GM12878 (cell line): Measurements from ENCODE around the gene CMSS1. TPM values are rescaled to one million over a fixed set of nuclear protein-coding genes. Genes with fewer than 3 reads are reported as not detected.

Experiments
- ATF7 ChIP-seq: fragments of 450-650 bp; IDR thresholded peaks from 2 replicates; pipeline ENCODE4 v1.6.1; 2016; ENCODE audit warnings: low read depth, mild to moderate bottlenecking
- CHD1 ChIP-seq: IDR thresholded peaks from 2 replicates; pipeline ENCODE4 v1.6.1; 2012; ENCODE audit warnings: low read depth, low read length, improper control_type of control experiment
- ESRRA ChIP-seq: IDR thresholded peaks from 2 replicates; pipeline ENCODE4 v1.6.1; 2012; ENCODE audit warnings: mild to moderate bottlenecking, low read length, improper control_type of control experiment
- ETV6 ChIP-seq, 2 experiments: fragments of 450-650 bp in 1 of 2; IDR thresholded peaks in 1 of 2; conservative IDR thresholded peaks in 1 of 2; 2 replicates each; pipeline ENCODE4 v1.6.1; 2014; ENCODE audit warnings: antibody characterized with exemption in 1 of 2, borderline replicate concordance in 1 of 2, low read depth in 1 of 2, mild to moderate bottlenecking in 1 of 2, moderate library complexity in 1 of 2
- EZH2 ChIP-seq: IDR thresholded peaks from 2 replicates; pipeline ENCODE4 v1.6.1; 2012; ENCODE audit warnings: low read depth, mild to moderate bottlenecking, control low read depth, inconsistent platforms, low read length, borderline replicate concordance; ENCODE audit not compliant: control insufficient read depth
- GABPA ChIP-seq: IDR thresholded peaks from 2 replicates; pipeline ENCODE4 v1.6.1; 2014; ENCODE audit warnings: antibody characterized with exemption, low read depth, mild to moderate bottlenecking, inconsistent platforms
- HDGF ChIP-seq: fragments of 450-650 bp; IDR thresholded peaks from 2 replicates; pipeline ENCODE4 v1.6.1; 2016; ENCODE audit warnings: antibody characterized with exemption
- IRF4 ChIP-seq: IDR thresholded peaks from 2 replicates; pipeline ENCODE4 v1.6.1; 2011; ENCODE audit warnings: low read depth, low read length
- KDM1A ChIP-seq: fragments of 200-600 bp; sonication (generic); IDR thresholded peaks from 2 replicates; pipeline ENCODE4 v1.6.1; 2016; ENCODE audit warnings: borderline replicate concordance
- MXI1 ChIP-seq: fragments of 150-350 bp; IDR thresholded peaks from 2 replicates; pipeline ENCODE4 v1.6.1; 2011; ENCODE audit warnings: low read depth, mild to moderate bottlenecking, inconsistent platforms, low read length, improper control_type of control experiment
- RBBP5 ChIP-seq: fragments of 200-600 bp; sonication (generic); conservative IDR thresholded peaks from 2 replicates; pipeline ENCODE4 v1.6.1; 2016
- polyA plus RNA-seq, 11 experiments: library from polyadenylated mRNA; depleted of rRNA in 4 of 11; unstranded in 6 of 11; stranded (reverse) in 5 of 11; fragments of >200 nt; fragmentation: Nextera tagmentation in 4 of 11; fragmentation: Illumina TruSeq in 1 of 11; extraction: Ambion mirVana in 4 of 11; extraction: Trizol in 1 of 11; gene quantifications; 1 replicate in 1 of 11; 2 replicates in 10 of 11; pipeline versions ENCODE4 v1.2.1 to v1.2.3, GENCODE V29; 2011 to 2016; ENCODE audit warnings: inconsistent platforms in 2 of 11, missing spikeins in 2 of 11, low read depth in 1 of 11
- total RNA-seq, 4 experiments: library from RNA; depleted of rRNA in 3 of 4; stranded (reverse); fragments of >200 nt in 3 of 4; fragmentation: Illumina TruSeq in 1 of 4; extraction: Trizol in 1 of 4; gene quantifications; 2 replicates each; pipeline versions ENCODE4 v1.2.1 to v1.2.3, GENCODE V29; 2013 to 2021
- TF ChIP-seq, protein P1 (sequence below): IDR thresholded peaks from 2 replicates; pipeline ENCODE4 v1.6.1; 2011; ENCODE audit warnings: borderline replicate concordance, low read depth, mild to moderate bottlenecking, moderate library complexity, mixed read lengths, low read length; ENCODE audit not compliant: insufficient read depth; ENCODE audit errors: extremely low read length
- TF ChIP-seq, protein P2 (sequence below): IDR thresholded peaks from 2 replicates; pipeline ENCODE4 v1.6.1; 2012; ENCODE audit warnings: low read depth, low read length, improper control_type of control experiment
- TF ChIP-seq, protein P3 (sequence below): fragments of 450-650 bp; IDR thresholded peaks from 2 replicates; pipeline ENCODE4 v1.6.1; 2016; ENCODE audit warnings: mild to moderate bottlenecking, moderate library complexity, borderline replicate concordance
- TF ChIP-seq, protein P4 (sequence below): fragments of 450-650 bp; IDR thresholded peaks from 2 replicates; pipeline ENCODE4 v1.6.1; 2017; ENCODE audit warnings: low read depth, mild to moderate bottlenecking, moderate library complexity
- TF ChIP-seq, protein P5 (sequence below): fragments of 450-650 bp; conservative IDR thresholded peaks from 2 replicates; pipeline ENCODE4 v1.6.1; 2017; ENCODE audit warnings: mild to moderate bottlenecking, moderate library complexity
- TF ChIP-seq, protein P6 (sequence below): fragments of 450-650 bp; IDR thresholded peaks from 2 replicates; pipeline ENCODE4 v1.6.1; 2017; ENCODE audit warnings: mild to moderate bottlenecking, moderate library complexity

CMSS1 gene
- total and polyA plus RNA-seq, 10 of the 15 experiments (the other 5 are each of a cell fraction or from before 2014, with no cell fraction given) = 31.0 to 118 (median 70.1) TPM

DNA sequence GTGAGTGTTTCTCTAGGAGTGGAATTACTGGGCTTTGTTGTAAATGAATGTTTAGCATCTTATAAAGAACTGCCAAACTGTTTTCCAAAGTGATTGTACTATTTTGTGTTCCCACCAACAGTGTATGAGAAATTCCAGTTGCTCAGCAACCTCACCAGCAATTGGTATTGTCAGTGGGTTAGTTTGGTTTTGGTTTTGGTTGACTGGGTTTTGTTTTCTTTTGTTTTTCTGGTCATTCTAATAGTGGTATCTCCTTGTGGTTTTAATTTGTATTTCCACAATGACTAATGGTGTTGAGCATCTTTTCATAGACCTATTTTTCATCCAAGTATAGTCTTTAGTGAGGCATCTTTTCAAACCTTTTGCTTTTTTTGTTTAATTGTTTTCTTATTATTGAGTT lies 269.5 kb downstream of the CMSS1 start (continued):
- peak in 1 of 2 experiments; percentile 49; a peak in 1 of 4 replicates for TF ChIP-seq ETV6 (conservative IDR thresholded peaks at IDR 0.05 in 1 of 2, IDR thresholded peaks at IDR 0.05 in 1 of 2; ENCODE audit: borderline replicate concordance in 1 of 2, low read depth in 1 of 2)
- TF ChIP-seq, protein P1, sequence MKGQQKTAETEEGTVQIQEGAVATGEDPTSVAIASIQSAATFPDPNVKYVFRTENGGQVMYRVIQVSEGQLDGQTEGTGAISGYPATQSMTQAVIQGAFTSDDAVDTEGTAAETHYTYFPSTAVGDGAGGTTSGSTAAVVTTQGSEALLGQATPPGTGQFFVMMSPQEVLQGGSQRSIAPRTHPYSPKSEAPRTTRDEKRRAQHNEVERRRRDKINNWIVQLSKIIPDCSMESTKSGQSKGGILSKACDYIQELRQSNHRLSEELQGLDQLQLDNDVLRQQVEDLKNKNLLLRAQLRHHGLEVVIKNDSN = no peak
- TF ChIP-seq GABPA = 0 out of 2 replicates have a peak, but pooled peaks have one; percentile 38
- no peak for TF ChIP-seq RBBP5
- peak; percentile 65 for TF ChIP-seq ATF7
- TF ChIP-seq, protein P2, sequence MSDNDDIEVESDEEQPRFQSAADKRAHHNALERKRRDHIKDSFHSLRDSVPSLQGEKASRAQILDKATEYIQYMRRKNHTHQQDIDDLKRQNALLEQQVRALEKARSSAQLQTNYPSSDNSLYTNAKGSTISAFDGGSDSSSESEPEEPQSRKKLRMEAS = no peak
- no peak for TF ChIP-seq MXI1
- TF ChIP-seq, protein P3, sequence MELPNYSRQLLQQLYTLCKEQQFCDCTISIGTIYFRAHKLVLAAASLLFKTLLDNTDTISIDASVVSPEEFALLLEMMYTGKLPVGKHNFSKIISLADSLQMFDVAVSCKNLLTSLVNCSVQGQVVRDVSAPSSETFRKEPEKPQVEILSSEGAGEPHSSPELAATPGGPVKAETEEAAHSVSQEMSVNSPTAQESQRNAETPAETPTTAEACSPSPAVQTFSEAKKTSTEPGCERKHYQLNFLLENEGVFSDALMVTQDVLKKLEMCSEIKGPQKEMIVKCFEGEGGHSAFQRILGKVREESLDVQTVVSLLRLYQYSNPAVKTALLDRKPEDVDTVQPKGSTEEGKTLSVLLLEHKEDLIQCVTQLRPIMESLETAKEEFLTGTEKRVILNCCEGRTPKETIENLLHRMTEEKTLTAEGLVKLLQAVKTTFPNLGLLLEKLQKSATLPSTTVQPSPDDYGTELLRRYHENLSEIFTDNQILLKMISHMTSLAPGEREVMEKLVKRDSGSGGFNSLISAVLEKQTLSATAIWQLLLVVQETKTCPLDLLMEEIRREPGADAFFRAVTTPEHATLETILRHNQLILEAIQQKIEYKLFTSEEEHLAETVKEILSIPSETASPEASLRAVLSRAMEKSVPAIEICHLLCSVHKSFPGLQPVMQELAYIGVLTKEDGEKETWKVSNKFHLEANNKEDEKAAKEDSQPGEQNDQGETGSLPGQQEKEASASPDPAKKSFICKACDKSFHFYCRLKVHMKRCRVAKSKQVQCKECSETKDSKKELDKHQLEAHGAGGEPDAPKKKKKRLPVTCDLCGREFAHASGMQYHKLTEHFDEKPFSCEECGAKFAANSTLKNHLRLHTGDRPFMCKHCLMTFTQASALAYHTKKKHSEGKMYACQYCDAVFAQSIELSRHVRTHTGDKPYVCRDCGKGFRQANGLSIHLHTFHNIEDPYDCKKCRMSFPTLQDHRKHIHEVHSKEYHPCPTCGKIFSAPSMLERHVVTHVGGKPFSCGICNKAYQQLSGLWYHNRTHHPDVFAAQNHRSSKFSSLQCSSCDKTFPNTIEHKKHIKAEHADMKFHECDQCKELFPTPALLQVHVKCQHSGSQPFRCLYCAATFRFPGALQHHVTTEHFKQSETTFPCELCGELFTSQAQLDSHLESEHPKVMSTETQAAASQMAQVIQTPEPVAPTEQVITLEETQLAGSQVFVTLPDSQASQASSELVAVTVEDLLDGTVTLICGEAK = no peak
- TF ChIP-seq, protein P4, sequence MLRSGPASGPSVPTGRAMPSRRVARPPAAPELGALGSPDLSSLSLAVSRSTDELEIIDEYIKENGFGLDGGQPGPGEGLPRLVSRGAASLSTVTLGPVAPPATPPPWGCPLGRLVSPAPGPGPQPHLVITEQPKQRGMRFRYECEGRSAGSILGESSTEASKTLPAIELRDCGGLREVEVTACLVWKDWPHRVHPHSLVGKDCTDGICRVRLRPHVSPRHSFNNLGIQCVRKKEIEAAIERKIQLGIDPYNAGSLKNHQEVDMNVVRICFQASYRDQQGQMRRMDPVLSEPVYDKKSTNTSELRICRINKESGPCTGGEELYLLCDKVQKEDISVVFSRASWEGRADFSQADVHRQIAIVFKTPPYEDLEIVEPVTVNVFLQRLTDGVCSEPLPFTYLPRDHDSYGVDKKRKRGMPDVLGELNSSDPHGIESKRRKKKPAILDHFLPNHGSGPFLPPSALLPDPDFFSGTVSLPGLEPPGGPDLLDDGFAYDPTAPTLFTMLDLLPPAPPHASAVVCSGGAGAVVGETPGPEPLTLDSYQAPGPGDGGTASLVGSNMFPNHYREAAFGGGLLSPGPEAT = peak; percentile 30; the same call in 1 of the 2 replicates
- TF ChIP-seq KDM1A = no peak
- no peak for TF ChIP-seq EZH2
- TF ChIP-seq, protein P5, sequence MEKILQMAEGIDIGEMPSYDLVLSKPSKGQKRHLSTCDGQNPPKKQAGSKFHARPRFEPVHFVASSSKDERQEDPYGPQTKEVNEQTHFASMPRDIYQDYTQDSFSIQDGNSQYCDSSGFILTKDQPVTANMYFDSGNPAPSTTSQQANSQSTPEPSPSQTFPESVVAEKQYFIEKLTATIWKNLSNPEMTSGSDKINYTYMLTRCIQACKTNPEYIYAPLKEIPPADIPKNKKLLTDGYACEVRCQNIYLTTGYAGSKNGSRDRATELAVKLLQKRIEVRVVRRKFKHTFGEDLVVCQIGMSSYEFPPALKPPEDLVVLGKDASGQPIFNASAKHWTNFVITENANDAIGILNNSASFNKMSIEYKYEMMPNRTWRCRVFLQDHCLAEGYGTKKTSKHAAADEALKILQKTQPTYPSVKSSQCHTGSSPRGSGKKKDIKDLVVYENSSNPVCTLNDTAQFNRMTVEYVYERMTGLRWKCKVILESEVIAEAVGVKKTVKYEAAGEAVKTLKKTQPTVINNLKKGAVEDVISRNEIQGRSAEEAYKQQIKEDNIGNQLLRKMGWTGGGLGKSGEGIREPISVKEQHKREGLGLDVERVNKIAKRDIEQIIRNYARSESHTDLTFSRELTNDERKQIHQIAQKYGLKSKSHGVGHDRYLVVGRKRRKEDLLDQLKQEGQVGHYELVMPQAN = no peak
- peak; percentile 91 for TF ChIP-seq IRF4
- no peak for TF ChIP-seq ESRRA
- TF ChIP-seq CHD1 = no peak
- TF ChIP-seq HDGF = no peak
- TF ChIP-seq, protein P6, sequence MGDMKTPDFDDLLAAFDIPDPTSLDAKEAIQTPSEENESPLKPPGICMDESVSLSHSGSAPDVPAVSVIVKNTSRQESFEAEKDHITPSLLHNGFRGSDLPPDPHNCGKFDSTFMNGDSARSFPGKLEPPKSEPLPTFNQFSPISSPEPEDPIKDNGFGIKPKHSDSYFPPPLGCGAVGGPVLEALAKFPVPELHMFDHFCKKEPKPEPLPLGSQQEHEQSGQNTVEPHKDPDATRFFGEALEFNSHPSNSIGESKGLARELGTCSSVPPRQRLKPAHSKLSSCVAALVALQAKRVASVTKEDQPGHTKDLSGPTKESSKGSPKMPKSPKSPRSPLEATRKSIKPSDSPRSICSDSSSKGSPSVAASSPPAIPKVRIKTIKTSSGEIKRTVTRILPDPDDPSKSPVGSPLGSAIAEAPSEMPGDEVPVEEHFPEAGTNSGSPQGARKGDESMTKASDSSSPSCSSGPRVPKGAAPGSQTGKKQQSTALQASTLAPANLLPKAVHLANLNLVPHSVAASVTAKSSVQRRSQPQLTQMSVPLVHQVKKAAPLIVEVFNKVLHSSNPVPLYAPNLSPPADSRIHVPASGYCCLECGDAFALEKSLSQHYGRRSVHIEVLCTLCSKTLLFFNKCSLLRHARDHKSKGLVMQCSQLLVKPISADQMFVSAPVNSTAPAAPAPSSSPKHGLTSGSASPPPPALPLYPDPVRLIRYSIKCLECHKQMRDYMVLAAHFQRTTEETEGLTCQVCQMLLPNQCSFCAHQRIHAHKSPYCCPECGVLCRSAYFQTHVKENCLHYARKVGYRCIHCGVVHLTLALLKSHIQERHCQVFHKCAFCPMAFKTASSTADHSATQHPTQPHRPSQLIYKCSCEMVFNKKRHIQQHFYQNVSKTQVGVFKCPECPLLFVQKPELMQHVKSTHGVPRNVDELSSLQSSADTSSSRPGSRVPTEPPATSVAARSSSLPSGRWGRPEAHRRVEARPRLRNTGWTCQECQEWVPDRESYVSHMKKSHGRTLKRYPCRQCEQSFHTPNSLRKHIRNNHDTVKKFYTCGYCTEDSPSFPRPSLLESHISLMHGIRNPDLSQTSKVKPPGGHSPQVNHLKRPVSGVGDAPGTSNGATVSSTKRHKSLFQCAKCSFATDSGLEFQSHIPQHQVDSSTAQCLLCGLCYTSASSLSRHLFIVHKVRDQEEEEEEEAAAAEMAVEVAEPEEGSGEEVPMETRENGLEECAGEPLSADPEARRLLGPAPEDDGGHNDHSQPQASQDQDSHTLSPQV = no peak
